AML-193 (cell line): ENCODE measurements around the gene TLR6.
"Not testable (repeated sequence)": the region's sequence is repeated elsewhere in the genome, so short reads cannot be mapped to it uniquely, and the experiment has no call there.

Source experiments
- DNase-seq, 2 experiments: peaks; one replicate each; lab custom pipeline; 2025; lab: John Stamatoyannopoulos, UW

Gene TLR6

DNA sequence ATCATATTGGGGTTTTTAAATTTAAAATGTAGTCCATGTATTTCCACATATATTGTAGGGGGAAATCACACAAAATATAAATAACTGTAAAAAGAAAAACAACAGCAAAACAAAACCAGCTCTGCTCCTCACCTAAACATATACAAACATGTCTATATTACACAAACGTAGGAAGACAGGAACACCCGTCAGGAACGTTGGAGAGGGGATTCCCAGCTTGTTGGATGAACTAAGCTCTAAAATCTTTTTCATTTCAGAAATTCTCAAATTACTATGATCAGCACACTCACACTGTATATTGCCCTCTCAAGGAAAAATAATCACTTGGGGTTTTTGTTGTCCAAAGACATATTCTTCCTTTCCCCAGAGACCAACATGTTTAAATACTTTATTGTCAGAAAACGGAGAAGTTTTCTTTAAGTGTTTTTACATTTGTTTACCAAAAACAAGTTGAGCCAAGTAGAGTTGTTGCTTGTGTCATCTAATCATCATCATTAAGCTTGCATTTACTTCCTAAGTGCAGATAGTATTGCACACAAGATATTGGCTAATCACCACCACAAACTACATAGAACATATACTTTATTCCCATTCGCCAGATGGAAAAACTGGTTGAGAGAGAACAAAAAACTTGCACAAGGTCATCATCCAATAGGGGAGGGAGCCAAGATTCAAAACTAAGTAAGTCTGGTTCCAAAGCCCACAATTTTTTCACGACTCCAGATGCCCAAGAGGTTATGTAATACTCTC is 71.4 kb downstream of the TLR6 start:
- no peak for DNase-seq

DNA sequence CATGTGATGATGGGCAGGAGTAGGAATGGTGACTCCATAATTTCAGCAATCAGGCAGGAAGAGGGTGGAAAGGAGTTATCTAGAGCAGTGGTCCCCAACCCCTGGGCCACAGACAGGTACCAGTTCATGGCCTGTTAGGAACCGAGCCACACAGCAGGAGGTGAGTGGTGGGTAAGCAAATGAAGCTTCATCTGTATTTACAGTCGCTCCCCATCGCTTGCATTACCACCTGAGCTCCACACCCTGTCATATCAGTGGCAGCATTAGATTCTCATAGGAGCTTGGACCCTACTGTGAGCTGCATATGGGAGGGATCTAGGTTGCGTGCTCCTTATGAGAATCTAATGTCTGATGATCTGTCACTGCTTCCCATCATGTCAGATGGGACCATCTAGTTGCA is 72.5 kb downstream of the TLR6 start:
- no peak for DNase-seq

DNA sequence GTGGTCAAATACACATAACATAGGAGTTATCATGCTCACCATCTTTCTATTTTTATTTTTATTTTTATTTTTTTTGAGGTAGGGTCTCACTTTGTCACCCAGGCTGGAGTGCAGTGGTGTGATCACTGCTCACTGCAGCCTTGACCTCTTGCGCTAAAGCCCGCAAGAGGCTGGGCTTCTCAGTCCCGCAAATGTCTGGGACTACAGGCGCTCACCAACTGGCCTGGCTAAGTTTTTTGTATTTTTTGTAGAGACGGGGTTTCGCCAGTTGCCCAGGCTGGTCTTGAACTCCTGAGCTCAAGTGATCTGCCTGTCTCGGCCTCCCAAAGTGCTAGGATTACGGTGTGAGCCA is 73.5 kb downstream of the TLR6 start:
- no peak for DNase-seq

DNA sequence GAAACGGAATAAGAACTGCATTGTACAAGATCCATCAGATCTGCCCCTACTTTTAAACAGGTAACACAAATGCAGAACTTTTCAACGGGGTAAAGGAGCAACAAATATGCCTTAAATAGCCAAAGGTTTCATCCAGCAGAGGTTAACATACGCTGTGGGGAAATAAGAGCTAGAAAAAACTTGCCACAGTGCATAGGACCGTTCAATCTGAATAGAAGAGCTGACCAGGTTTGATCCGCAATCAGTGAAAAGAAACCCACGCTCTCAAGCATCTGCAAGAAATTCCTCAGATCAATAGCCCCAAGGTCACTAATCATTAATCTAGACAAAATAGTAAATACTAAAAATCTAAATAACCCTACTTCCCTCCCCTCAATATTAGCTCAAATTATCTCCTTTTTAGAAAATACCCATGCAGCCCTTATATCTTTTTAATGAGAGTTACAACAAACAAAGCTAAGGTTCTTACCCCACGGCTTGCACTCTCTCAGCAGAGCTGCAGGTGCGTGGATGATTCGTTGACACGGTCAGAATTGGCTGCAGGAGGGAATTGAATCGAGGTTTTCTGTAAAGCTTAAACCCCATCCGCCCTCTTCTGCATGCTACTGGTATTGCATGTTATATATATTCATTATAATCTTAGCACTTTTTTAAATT is 74.0 kb downstream of the TLR6 start, which contains the start of gene TLR10:
TSS of gene TLR10 (minus strand) at position 539 of the 657 bp plus-strand sequence. CDS start 7,400 bp downstream, outside the sequence.
- peak; percentile 62 to 63 for DNase-seq

DNA sequence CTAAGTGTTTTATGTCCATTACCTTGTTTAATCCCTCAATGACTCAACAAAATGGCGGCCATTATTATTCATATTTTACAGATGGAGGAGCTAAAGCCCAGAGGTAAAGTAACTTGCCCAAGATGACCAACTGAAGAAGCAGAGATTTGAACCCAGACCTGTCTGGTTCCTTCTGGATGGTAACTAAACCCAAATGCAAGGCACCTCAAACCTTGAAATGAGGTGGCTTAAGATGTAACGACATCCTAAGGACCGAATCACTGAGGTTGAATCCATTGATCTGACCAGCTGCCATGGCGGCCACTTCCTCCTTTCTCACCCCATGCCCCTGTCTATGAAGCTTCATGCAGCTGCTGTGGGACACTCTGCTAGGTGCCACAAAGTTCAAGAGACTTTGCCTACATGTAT is 74.8 kb downstream of the TLR6 start:
- no peak for DNase-seq

DNA sequence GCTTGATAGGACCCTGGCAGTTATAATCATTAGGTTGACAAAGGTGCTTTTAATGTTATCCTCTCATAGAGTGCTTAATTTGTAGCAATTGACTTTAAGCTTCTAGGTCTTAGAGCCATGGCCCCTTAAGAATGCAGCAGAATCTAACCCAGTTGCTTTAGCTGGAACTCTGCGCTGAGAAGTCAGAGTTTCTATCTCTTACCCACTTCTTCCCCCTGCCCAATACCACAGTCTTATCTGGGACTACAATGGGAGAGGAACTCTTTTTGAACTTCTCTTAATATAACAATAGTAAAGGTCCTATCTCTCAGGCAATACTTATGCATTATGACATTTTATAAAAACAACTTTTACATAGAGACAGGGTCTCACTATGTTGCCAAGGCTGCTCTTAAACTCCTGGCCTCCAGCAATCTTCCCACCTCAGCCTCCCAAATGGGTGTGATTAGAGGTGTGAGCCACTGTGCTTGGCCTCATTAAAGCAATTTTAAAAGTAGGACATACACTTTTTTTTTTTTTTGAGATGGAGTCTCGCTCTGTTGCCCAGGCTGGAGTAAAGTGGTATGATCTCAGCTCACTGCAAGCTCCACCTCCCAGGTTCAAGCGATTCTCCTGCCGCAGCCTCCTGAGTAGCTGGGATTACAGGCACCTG is 75.7 kb downstream of the TLR6 start:
- DNase-seq: no peak

DNA sequence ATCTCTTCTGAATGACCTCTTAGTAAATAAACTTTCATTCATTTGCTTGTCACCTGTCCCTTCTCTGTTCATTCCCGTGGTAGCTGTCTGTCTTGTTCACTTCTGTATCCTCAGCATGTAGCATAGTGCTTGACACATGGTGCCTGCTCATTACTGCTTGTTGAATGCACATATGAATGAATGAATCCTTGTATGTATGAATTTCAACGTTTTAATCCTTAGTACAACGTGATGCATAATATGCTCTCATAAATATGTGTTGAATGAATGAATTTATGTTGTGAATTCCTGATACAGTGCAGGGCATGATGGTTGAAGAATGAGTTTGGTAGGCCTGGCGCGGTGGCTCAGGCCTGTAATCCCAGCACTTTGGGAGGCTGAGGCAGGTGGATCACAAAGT is 76.8 kb downstream of the TLR6 start:
- no peak for DNase-seq

DNA sequence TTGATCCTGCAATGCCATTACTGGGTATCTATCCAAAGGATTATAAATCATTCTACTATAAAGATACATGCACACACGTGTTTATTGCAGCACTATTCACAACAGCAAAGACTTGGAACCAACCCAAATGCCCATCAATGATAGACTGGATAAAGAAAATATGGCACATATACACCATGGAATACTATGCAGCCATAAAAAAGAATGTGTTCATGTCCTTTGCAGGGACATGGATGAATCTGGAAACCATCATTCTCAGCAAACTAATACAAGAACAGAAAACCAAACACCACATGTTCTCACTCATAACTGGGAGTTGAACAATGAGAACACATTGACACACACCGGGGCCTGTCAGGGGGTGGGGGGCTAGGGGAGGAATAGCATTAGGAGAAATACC is 78.7 kb downstream of the TLR6 start:
- not testable (repeated sequence) for DNase-seq

DNA sequence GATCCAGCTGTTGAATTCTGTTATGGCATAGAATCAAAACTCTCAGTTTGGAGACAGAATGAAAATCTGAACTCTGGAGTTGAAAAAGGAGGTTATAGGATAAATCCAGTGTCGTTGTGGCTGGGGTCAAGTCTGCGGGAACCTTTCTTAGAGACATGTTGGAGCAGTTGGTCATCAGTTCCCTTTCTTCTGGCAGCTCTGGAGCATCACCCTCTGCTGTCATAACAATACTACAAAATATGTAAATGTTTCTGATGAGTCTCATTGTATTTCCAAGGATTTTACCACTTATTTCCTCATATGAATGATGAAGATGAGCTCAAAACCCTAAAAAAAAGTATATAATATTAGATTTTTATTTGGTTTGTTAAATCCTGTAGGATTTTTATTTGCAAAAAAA is 81.3 kb downstream of the TLR6 start:
- DNase-seq: no peak

DNA sequence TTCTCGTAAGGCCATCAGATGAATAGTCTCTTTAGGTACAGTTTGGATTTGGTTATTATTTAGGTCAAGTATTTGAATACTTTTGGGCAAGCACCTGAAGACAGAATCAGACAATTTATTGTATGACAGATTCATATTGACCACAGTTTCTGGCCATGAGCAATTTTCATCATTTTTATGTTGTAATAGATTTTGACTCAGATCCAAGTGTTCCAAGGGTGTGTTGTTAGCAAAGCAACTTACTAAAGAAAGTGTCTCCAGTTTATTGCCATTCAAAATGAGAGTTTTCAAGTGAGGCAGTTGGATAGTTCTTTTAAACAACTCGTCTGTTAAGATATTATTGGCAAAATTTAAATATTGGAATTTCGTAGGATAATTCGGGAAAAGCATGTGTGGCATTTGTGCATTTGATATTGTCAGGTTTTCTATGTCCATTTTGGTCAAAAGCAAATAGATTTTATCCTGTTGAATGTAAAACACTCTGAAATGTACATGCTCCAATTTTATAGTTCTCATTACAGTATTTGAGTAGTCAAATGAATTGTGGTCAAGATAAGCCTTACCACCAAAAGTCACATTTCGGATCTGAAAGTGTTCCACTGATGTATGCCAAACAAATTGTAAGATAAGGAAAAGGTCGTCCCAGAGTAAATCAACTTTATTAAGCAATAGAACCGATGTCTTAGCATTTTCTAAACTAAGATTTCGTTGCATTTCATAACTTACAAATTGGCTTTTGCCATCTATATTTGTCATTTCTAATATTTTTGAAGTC is 82.2 kb downstream of the TLR6 start:
- no peak for DNase-seq
